Transverse colon (tissue), 4 donors: ENCODE results near the gene ZER1.

Experiments used
- EP300 ChIP-seq: sonication (generic); formaldehyde crosslinking; IDR thresholded peaks from one replicate; pipeline ENCODE4 v1.6.1; 2017; ENCODE audit warnings: antibody characterized with exemption, low read depth
- POLR2A ChIP-seq: fragments of 450-650 bp; IDR thresholded peaks from one replicate; pipeline ENCODE4 v1.6.1; 2016; ENCODE audit warnings: antibody characterized with exemption, mild to moderate bottlenecking, moderate library complexity
- POLR2AphosphoS5 ChIP-seq, 3 donors: sonication (generic); formaldehyde crosslinking; IDR thresholded peaks; one replicate each; pipeline ENCODE4 v1.6.1; 2016; ENCODE audit warnings: antibody characterized with exemption in 3 of 3
- TF ChIP-seq, protein P1 (sequence below), 5 experiments: fragments of 200-600 bp in 3 of 5; fragments of 450-650 bp in 2 of 5; sonication (generic) in 3 of 5; IDR thresholded peaks; 1 replicate in 2 of 5; 2 replicates in 3 of 5; pipeline ENCODE4 v1.5.1; 2016 to 2017; ENCODE audit warnings: antibody characterized with exemption in 5 of 5, inconsistent platforms in 3 of 5, mild to moderate bottlenecking in 2 of 5, moderate library complexity in 1 of 5

GRCh38 chr9:128720841-128721486 is 50.8 kb downstream of the ZER1 start:
- TF ChIP-seq, protein P1, sequence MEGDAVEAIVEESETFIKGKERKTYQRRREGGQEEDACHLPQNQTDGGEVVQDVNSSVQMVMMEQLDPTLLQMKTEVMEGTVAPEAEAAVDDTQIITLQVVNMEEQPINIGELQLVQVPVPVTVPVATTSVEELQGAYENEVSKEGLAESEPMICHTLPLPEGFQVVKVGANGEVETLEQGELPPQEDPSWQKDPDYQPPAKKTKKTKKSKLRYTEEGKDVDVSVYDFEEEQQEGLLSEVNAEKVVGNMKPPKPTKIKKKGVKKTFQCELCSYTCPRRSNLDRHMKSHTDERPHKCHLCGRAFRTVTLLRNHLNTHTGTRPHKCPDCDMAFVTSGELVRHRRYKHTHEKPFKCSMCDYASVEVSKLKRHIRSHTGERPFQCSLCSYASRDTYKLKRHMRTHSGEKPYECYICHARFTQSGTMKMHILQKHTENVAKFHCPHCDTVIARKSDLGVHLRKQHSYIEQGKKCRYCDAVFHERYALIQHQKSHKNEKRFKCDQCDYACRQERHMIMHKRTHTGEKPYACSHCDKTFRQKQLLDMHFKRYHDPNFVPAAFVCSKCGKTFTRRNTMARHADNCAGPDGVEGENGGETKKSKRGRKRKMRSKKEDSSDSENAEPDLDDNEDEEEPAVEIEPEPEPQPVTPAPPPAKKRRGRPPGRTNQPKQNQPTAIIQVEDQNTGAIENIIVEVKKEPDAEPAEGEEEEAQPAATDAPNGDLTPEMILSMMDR (IDR thresholded peaks at IDR 0.05), result no peak
- TF ChIP-seq POLR2AphosphoS5 (IDR thresholded peaks at IDR 0.05) (no peak), EP300 (no peak), POLR2A (no peak)
